ENCODE data around the gene SLC45A1. TPM values are rescaled to one million over a fixed set of nuclear protein-coding genes. Genes with fewer than 3 reads are reported as not detected.

Gene SLC45A1
- total RNA-seq, 1 donor from 2014 or later, result 0.33 TPM

DNA sequence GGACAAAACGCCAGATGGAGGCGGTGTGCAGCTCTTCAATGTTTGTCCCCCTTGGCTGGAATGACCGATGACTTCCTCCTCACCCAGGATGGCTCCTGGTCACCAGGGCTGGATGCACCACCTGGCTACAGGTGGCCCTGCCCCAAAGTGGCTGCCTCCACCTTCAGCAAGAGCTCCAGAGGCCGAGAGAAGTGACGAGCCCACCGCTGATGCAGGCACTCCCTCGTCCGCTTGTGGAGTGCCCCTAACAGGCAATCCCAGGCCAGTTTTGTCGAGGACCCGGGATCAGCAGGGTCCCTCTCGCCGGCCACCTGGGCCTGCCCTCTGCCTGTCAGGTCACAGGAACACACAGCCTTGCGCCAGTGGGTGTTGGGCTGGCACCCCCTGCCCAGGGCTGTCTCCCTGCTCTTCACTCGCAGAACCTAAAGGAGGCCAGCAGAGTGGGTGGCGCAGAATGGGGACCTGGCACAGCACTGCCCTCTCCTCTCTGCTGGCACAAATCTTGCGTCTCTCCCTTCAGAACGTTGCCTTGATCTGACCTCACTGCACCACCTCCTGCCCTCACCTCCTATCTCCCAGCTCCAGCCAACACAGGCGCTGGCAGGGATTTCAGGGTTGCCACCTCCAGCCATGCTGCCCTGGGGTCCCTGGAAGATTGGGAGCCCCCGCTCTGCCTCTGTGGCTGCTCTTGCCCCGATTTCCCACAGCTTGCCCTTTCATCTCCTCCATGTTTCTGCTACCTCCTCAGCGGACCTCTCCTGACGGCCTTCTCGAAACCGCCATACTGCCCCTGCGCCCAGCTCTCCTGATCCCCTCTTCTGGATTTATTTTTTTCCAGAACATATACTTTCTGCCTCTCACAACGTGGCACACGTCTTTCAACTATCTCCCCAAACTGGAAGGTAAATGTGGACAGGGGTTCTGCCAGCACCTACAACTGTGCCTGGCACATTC is 38.6 kb downstream of the SLC45A1 start:
- TF ChIP-seq, protein P1, sequence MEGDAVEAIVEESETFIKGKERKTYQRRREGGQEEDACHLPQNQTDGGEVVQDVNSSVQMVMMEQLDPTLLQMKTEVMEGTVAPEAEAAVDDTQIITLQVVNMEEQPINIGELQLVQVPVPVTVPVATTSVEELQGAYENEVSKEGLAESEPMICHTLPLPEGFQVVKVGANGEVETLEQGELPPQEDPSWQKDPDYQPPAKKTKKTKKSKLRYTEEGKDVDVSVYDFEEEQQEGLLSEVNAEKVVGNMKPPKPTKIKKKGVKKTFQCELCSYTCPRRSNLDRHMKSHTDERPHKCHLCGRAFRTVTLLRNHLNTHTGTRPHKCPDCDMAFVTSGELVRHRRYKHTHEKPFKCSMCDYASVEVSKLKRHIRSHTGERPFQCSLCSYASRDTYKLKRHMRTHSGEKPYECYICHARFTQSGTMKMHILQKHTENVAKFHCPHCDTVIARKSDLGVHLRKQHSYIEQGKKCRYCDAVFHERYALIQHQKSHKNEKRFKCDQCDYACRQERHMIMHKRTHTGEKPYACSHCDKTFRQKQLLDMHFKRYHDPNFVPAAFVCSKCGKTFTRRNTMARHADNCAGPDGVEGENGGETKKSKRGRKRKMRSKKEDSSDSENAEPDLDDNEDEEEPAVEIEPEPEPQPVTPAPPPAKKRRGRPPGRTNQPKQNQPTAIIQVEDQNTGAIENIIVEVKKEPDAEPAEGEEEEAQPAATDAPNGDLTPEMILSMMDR (IDR thresholded peaks at IDR 0.05), result no peak
- Mint-ChIP-seq H3K4me3 (no peak overlapping the region), H3K27ac (peak overlapping the region; percentile 41), H3K9me3 (no peaks in the 10 kb centered on the region), H3K36me3 (ENCODE audit: low read depth) (peaks cover 74% of the 10 kb centered on the region), H3K27me3 (no peaks in the 10 kb centered on the region), H3K4me1 (no peaks in the 10 kb centered on the region)
- ChIA-PET POLR2A (no interaction called here), CTCF (no interaction called here)
- ATAC-seq (ENCODE audit: low read depth), result no peak
- no peak for DNase-seq
- intact Hi-C loops (cut with micrococcal nuclease), result no loop called here

DNA sequence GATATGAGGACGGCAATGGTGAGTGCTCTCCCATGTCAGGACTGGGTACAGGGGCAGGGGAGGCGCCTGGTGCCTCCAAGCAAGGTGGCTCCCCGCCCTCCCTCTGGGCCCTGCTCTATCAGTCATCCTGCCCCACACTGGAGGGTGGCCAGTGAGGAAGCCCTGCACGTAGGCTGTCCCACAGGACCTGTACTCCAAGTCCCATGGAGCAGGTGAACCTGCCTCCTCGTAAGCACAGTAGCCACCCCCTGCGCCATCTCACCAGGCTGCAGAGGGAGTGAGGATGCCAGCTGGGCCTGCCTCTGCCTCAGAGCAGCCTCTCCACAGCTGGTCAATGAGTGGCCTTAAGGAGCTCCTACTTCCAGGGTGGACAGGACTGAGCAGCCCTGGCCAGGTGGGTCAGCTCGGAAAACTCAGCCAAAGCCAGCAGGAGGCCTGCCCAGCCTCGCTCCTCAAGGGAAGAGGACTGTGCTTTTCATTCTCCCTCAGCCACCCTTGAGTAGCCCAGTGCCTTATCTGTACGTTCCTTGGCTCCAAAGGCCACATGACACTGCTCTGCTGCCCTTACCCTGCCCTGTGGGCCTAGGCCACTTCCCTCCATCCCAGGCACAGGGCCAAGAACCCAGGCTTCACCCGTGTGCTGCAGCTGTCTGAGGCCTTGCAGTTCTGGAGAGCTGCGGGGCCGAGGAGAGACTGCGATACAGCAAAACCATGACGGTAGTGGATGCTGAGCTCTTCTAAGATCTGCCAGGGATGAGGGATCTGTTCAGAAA is 39.6 kb downstream of the SLC45A1 start:
- POLR2A ChIA-PET, result no interaction called here
- intact Hi-C loops (cut with micrococcal nuclease), result no loop called here
- ATAC-seq (ENCODE audit: low read depth) (no peak), DNase-seq (no peak)
- CTCF ChIA-PET, result no interaction called here
- H3K36me3 Mint-ChIP-seq (ENCODE audit: low read depth), result peaks cover 80% of the 10 kb centered on the region
- H3K4me1 Mint-ChIP-seq, result no peaks in the 10 kb centered on the region
- TF ChIP-seq, protein P1 (IDR thresholded peaks at IDR 0.05), result no peak
- no peak overlapping the region for H3K27ac Mint-ChIP-seq
- H3K27me3 Mint-ChIP-seq, result no peaks in the 10 kb centered on the region
- no peak overlapping the region for H3K4me3 Mint-ChIP-seq
- no peaks in the 10 kb centered on the region for H3K9me3 Mint-ChIP-seq

DNA sequence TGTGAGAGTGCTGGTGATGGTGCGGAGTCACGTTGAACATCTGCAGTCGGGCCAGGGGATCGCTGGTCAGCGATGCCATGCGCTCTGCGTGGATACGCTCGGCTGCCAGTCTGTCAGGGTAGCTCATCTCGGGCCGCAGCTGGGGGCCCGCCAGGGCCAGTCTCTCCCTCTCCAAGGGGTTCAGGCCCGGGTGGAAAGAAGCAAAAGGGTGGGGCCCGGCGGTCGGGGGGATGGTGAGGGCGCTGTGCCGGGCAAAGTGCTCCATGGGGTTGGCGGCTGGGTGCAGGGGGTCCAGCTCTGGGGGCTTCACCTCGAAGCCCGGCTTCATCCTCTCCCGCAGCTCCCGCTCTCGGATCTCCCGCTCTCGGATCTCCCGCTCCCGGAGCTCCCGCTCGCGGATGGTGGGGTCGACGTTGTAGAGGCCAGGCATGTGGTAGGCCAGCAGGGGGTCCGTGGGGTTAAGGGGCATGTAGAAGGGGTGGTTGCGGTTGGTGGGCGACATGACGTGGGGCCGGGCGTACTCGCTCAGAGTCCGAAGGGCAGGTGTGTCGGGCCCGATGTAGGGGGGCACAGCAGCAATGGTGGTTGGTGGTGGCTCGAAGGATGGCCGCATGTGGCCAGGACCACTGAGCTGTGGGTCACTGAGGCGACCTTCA is 40.5 kb downstream of the SLC45A1 start:
- intact Hi-C loops (cut with micrococcal nuclease), result no loop called here
- TF ChIP-seq, protein P1 (IDR thresholded peaks at IDR 0.05), result no peak
- no peaks in the 10 kb centered on the region for H3K9me3 Mint-ChIP-seq
- ChIA-PET CTCF (no interaction called here), POLR2A (no interaction called here)
- ATAC-seq (ENCODE audit: low read depth) (no peak), DNase-seq (no peak)
- no peak overlapping the region for H3K4me3 Mint-ChIP-seq
- H3K27me3 Mint-ChIP-seq, result no peaks in the 10 kb centered on the region
- H3K4me1 Mint-ChIP-seq, result no peaks in the 10 kb centered on the region
- no peak overlapping the region for H3K27ac Mint-ChIP-seq
- H3K36me3 Mint-ChIP-seq (ENCODE audit: low read depth), result peaks cover 80% of the 10 kb centered on the region

DNA sequence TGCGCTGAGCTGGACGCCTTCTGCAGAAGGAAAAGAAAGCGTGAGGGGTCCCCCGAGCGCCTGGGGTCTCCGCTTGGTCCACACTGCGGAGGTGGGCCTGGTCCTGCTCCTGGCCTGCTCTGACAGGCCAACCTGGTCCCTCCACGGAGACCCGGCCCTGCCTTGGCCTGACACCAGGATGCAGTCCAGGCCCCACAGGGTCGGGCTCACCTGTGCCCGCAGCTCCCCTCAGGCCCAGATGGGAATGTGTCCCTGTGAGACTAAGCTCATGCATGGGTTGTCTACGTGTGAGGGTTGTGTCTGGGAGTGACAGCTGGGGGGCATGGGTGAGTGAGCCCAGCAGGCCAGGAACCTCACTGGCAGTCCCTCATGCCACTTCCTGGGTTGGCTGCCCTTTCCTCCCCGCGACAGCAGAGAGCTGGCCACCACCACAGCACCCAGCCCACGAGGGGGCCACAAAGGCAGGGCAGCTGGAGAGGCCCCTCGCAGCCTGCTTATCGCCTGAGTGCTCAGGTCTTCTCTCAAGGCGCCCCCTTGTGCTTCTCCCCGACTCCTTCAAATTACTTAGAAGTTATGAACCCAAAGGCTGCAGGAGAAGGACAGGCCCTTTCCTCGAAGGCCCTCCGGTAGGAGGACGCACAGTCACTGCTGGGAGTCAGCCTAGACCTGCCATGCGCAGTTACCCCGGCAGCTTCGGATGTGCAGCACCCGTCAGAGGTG is 41.1 kb downstream of the SLC45A1 start:
- H3K9me3 Mint-ChIP-seq, result no peaks in the 10 kb centered on the region
- ChIA-PET CTCF (no interaction called here), POLR2A (no interaction called here)
- H3K4me1 Mint-ChIP-seq, result no peaks in the 10 kb centered on the region
- TF ChIP-seq, protein P1 (IDR thresholded peaks at IDR 0.05), result no peak
- no peak for DNase-seq
- intact Hi-C loops (cut with micrococcal nuclease), result no loop called here
- H3K36me3 Mint-ChIP-seq (ENCODE audit: low read depth), result peaks cover 82% of the 10 kb centered on the region
- no peaks in the 10 kb centered on the region for H3K27me3 Mint-ChIP-seq
- ATAC-seq (ENCODE audit: low read depth), result no peak
- no peak overlapping the region for H3K4me3 Mint-ChIP-seq
- no peak overlapping the region for H3K27ac Mint-ChIP-seq

Data from activated B cell treated with CpG ODN at 0.5 μM for 24 hours (primary cell).